T follicular helper cell (primary cell): Measurements from ENCODE around the gene KLHL20.
"Not testable (repeated sequence)": the region's sequence is repeated elsewhere in the genome, so short reads cannot be mapped to it uniquely, and the experiment has no call there.

Source experiments
- DNase-seq: peaks from one replicate; pipeline ENCODE4 v3.0.0-alpha.2; 2020; ENCODE audit warnings: low read depth

Gene KLHL20

DNA sequence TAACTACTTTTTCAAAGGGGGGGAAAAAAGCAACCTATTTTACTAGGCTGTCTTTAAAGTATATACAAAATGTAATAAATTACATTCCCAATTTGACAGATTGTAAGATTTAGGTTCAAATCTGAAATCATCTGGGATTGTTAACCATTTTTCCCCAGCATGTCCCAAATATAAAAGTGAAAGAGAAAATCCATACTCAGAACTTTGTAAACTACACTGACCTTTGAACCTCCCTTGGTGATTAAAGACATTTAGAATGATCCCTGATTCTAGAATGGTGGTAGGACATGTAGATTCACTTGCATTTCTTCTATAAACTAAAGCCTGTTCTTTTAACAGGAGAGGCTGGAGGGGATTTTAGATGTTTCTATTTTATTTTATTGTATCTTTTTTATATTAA, 39.0 kb downstream of the KLHL20 start:
- DNase-seq, result no peak

DNA sequence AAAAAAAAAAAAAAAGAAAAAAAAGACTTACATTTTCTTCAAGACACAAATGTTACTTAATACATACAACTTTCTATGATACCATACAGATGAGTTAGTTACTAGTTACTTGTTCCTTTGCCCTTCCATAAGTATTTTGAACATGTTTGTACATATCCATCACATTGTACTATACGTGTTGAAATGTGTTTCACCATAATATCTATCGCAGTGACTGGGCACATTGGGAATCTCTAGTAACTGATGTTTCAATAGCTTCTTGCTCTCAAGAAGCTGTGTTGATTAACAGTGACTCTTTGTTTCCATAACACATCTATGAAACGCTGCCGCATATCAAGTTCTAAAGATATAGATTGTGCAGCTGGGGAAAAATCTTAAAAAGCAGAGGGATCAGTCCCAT, 42.9 kb downstream of the KLHL20 start:
- DNase-seq, result no peak

DNA sequence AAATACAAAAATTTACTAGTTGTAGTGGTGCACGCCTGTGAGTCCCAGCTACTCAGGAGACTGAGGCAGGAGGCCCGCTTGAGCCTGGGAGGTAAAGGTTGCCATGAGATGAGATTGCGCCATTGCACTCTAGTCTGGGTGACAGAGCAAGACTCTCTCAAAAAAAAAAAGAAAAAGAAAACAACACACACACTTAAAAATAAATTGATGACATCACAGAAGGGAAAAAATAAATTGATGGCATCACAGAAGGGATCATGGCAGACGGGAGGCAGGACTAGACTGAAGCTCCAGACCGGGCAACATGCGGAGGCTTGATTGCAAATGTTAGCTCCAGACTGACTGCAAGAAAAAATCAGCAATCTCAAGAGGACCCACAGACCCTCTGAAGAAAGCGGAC, 43.3 kb downstream of the KLHL20 start:
- no peak for DNase-seq

DNA sequence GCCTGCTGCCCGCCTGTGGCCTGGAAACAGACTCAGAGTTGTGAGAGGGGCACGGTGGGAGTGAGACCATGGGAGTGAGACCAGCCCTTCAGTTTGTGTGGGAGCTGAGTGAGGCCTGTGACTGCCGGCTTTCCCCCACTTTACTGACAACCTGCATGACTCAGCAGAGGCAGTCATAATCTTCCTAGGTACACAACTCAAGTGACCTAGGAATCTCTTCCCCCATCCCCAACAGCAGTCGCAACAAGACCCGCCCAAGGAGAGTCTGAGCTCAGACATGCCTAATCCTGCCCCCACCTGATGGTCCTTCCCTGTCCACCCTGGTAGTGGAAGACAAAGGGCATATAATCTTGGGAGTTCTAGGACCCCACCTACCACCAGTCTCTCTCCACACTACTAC, 44.2 kb downstream of the KLHL20 start:
- no peak for DNase-seq

DNA sequence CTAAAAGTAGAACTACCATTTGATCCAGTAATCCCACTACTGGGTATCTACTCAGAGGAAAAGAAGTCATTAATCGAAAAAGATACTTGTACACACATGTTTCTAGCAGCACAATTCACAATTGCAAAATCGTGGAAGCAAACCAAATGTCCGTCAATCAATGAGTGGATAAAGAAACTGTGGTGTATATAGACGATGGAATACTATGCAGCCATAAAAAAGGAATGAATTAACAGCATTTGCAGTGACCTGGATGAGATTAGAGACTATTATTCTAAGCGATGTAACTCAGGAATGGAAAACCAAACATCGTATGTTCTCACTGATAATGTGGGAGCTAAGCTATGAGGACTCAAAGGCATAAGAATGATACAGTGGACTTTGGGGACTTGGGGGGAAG, 49.5 kb downstream of the KLHL20 start:
- DNase-seq, result not testable (repeated sequence)

DNA sequence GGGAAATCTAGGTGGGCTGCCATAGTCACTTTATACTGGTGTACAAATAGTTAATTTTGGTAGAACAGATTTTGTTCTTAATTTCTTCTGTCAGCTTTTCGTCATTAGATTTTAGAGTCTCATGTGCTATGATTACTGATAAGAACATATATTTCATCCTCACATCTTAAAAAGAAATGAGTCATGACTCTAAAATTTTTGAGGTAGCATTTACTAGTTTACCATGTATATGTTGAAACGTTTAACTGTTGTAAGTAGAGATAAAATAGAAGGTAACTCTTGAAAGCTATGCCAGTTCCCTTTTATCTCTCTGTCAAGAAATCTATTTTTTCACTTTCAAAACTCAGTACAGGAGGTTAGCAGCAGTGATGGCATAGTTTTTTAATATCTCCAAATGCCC, 53.4 kb downstream of the KLHL20 start:
- no peak for DNase-seq

DNA sequence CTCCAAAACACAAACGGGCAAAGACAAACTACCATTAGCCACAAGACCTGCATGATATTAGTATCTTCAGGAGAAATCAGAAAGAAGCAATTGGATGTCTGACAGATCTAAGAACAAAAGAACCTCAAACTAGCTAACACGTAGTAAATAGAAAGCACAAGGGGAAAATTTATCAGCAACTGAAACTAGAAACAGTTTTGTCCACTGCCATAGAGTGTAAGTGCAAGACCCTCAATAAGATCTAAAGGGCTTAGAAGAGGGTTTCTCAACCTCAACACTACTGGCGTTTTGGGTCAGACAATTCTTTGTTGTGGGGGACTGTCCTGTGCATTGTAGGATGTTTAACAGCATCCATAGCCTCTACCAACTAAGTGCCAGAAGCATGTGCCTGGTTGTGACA, 54.0 kb downstream of the KLHL20 start:
- DNase-seq, result no peak

DNA sequence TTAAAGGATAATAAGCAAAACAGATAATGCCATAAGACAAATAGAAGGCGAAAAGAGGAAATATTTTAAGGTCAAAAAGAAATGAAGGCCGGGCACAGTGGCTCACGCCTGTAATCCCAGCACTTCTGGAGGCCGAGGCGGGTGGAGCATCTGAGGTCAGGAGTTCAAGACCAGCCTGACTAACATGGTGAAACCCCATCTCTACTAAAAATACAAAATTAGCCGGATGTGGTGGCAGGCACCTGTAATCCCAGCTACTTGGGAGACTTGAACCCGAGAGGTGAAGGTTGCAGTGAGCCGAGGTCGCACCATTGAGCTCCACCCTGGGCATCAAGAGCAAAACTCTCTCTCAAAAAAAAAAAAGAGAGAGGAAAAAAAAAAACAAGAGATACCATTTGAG, 55.5 kb downstream of the KLHL20 start:
- DNase-seq, result not testable (repeated sequence)

DNA sequence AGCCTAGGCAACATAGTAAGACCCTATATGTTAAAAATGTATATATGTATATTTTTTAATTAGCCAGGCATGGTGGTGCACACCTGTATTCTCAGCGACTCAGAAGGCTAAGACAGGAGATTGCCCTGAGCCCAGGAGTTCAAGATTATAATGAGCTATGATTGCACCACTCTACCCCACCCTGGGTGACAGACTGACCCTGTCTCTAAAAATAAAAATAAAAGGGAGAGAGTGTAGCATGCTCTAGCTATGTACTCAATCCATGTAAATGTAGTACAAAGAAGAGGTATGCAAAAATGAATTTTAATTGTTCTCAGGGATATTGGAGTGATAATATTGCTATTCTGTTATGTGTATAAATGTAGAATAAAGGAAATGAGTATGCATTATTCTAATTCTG, 56.8 kb downstream of the KLHL20 start:
- no peak for DNase-seq

DNA sequence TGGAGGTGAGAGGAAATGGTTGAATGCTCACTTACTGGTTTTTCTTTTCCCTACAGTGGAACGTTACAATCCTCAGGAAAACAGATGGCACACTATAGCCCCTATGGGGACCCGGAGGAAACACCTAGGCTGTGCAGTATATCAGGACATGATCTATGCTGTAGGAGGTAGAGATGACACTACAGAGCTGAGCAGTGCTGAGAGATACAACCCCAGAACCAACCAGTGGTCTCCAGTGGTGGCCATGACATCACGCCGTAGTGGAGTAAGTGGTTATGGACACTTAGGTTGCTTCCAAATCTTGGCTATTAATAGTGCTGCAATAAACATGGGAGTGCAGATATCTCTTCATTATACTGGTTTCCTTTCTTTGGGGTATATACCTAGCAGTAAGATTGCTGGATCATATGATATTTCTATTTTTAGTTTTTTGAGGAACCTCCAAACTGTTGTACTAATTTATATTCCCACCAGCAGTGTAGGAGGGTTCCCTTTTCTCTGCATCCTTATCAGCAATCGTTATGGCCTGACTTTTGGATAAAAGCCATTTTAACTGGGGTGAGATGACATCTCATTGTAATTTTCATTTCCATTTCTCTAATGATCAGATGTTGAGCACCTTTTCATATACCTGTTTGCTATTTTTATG, 60.9 kb downstream of the KLHL20 start:
- no peak for DNase-seq

DNA sequence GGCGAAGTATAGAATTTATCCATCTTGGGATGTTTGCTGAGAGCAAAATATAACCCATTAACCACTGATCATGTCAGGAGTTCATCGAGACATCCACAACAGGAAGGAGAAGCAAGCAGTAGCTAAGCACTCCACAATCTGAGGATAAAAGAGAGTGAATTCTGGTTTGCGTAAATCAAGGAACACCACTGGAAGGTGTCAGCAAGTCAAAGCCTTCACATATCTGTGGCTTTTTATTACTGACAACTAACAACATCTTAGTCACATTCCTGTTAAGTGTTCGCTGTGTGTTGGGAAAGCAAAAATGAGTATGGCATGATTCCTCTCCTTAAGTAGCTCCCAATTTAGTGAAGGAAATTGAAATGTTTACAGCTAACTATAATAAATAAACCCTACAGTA, 65.2 kb downstream of the KLHL20 start:
- DNase-seq, result no peak

DNA sequence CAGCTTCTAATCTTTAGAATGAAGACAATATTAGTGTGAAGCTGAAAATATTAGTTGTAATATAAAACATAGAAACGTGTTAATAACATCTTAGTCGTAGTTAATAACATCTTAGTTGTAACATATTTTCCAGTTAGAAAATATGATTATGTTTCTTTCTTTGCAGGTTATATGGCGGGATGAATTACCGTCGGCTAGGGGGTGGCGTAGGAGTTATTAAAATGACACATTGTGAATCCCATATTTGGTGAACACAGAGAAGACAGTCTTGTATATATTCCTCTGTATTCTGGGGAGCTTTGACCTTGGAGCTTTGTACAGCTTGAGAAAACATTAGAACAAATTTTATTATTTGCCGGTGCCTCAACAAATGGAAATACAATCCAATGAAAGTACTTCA, 70.2 kb downstream of the KLHL20 start:
- no peak for DNase-seq

DNA sequence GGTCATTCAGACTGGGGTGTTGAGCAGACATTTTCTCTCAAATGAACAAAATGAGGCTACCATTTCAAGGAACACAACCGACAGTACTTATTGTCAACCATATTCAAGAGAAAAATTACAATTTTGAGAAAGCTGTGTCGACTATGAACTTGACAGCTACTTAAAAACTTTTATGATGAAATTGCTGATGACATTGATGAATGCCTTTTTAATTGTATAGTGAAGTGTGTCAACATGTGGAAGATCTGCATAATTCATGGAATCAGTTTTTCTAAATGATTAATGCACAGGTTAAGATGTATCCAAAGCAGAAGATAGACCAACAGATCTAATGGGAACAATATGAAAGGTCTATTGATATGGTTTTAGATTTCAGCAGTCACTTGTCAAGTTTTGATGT, 75.1 kb downstream of the KLHL20 start:
- DNase-seq, result no peak

DNA sequence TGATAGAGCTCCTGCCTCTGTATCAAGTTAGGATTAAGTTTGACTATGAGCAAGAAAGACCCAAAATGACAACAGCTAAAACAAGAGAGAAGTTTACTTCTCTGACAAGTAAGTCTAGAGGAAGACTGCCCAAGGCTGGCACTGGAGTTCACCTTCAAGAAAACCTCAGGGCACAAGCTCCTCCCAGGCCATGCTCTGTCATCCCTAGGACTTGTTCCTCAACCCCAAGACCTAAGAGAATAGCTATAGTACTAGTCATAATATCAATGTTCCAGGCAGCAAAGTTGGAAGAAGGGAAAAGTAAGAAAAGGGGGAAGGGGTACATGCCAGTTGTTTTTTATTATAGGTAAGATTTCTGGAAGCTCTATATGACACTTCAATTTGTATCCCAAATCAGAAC, 83.3 kb downstream of the KLHL20 start:
- no peak for DNase-seq

DNA sequence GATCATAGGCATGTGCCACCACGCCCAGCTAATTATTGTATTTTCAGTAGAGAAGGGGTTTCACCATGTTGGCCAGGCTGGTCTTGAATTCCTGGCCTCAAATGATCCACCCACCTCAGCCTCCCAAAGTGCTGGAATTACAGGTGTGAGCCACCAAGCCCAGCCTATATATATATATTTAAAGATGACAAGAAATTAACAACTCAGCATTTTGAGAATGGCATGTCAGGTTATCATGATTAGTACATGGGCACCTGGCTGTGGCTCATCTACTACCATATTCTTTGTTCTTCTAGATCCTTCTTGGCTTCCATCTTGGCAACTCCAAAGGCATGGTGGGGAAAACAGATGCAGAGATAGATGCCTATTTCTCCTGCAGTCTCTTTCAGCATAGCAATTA, 85.2 kb downstream of the KLHL20 start:
- not testable (repeated sequence) for DNase-seq

DNA sequence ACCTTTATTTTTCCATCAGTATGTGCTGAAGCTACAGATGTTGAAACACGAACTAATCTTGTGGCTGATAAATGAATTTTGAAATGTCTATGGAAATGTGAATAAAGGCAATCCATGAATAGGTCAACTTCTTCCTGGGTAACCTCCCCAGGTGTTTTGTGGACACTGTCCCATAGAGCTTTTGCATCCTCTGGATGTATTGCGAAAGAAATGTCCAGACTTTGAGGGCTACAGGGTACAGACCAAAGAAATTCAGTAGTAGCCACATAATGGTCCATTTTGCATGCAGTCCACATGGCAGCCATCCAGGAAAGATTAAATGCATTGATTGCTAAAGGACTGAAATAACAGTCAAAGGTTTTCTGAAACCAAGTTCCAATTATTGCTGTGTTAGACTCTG, 88.2 kb downstream of the KLHL20 start:
- no peak for DNase-seq

DNA sequence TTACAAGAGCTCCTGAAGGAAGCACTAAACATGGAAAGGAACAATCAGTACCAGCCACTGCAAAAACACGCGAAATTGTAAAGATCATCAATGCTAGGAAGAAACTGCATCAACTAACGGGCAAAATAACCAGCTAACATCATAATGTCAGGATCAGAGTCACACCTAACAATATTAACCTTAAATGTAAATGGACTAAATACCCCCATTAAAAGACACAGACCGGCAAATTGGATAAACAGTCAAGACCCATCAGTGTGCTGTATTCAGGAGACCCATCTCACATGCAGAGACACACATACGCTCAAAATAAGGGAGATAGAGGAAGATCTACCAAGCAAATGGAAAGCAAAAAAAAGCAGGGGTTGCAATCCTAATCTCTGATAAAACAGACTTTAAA, 98.9 kb downstream of the KLHL20 start:
- DNase-seq, result not testable (repeated sequence)

DNA sequence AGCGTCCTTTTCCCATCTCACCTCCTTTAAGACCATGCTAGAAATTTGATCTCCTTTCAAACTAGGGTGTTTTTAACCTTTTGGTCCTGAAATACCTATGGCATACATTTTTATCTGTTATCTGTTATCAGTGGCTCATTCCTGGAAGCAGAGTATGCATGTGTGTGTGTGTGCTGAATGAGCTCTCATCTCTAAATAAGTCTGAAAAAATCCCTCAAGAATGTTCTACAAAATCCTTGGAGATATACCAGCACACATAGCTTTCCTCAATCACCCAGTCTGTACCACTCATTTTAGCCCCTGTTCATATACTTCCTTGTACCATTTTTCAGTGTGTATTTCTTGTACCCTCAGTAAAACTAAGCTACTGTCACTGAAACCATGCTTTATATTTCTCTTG, 103.7 kb downstream of the KLHL20 start:
- no peak for DNase-seq

DNA sequence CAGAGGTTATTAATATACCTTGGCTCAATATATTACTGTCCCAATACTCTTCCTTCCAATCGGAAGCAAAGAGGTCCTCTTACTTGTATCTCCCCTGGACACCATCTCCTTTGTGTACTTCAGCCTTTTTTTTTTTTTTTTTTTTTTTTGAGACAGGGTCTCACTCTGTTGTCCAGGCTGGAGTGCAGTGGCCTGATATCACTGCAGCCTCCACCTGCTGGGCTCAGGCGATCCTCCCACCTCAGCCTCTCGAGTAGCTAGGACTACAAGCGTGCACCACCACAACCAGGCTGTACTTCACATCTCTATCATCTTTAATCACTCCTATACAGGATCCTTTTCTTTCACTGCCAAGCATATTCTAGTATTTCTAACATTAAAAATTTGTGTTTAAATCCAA, 106.9 kb downstream of the KLHL20 start:
- DNase-seq, result no peak

DNA sequence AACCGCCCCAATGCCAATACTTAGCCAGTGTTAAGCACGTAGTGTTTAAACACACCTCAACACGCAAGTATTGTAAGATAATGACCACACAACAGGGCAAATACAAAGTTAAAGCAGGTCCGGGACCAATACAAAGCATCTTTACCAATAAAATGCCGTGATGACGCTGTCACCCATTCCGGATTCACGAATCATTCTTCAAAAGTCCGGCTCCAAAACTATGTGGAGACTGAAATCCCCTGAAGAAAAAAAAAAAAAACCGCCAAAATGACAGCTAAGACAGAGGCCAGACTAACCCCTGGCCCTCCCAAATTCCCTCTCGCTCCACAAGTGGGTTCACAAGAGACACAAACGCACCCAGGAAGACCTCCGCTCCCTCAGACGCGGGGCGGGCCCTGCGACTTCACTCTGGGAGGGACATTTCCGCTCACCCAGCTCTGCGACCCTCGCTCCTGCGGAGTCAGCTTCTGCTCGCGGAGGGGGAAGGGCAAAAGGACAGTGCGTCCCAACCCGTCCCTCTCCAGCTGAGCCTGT, 109.1 kb downstream of the KLHL20 start:
- no peak for DNase-seq

DNA sequence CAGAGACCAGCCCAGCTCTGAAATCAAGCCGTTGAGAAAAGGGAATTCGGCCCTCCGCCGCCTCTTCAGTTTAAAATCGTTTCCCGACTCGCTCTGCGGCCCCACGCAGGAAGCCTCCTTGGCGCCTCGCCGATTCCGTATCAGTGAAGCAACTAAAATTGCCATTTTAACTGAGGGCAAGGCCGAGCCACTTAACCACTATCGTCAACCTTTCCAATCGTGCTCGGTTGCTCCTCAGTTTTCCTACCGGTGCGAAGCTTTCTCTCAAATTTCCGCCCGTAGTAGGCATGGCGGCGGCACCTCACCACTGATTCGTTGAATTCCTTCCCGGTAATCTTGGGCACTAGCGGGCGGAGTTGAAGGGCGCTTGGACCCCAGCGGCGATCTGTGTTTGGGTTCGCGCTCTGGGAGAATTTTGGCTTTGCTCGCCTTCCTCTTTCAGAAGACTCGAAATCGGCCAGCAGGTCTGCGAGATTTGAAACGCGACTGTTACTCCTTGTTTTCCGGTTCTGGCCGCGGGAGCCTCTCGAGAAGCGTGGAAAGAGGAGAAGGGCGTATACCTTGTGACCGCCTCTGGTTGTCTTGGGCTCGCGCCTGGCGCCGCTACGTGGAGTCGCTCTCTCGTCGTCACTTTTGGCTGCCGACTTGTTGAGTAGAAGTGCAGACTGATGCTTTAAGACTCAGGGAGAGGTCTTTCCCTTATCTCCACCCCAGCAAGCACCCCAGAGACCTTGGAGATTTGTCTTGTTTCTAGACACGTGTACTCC, 109.7 kb downstream of the KLHL20 start, which contains the start of the genes CENPL and DARS2:
Gene CENPL, minus strand, starts transcription at position 569 of the 767 bp plus-strand sequence. CDS start 13,584 bp downstream, outside the sequence.
Gene DARS2, plus strand, starts transcription at position 359 of the 767 bp plus-strand sequence. CDS start 557 bp downstream, outside the sequence.
- peak; percentile 87 for DNase-seq

DNA sequence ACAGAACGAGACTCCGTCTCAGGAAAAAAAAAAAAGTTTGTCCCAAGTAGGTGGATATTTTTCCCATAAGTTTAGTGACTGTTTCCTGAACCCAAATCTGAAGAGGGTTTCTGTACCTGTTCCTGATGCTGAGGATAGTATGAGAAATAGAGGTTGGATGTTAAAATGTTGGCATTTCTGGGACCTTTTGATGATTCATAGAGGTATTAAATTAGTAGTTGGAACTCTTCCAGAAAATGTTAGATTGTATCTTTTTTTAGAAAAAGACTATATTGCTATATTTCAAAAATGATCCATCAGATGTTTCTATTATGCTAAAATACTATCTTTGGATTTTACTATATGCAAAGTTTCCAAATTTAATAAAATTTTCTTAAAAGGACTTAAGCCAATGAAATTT, 112.8 kb downstream of the KLHL20 start:
- DNase-seq, result no peak

DNA sequence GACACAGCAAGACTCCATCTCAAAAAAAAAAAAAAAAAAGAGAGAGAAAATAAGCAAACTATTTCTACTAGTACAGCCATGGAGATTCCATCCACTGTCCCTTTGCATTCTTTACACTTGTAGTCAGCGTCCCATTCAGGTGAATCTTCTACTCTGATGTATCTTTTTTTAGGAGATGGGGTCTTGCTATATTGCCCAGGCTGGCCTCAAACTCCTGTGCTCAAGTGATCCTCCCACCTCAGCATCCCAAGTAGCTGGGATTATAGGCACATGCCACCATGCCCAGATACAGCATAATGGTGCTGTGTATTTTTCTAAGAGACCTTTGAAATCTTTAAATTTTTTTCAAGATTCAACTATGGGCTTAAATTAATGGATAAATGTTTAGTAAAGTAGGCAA, 118.0 kb downstream of the KLHL20 start:
- DNase-seq, result no peak
